ENCODE results near the gene HUNK. TPM values are rescaled to one million over a fixed set of nuclear protein-coding genes. Genes with fewer than 3 reads are reported as not detected.

Gene HUNK
- total and polyA plus RNA-seq, 2 of the 8 experiments (the other 6 are each of a cell fraction or from before 2014, with no cell fraction given), result 1.9 to 10.2 TPM

DNA sequence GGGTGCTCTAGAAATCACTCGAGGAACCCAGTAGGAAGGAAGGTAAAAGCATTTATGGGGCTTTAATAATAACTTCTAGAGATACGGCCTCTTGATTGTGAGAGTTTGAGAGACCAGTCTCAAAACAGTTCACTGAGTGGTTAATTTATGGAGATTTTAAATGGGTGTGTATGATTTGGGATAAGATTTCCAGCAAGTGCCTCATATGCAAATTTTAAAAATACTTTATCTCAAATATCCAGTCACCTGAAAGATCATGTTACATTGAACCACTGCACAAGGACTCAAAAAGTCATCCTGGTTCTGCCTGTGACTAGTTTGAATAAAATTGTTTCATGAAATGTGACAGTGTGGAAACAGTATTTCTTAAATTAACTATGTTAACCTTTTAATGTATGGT is 64.5 kb downstream of the HUNK start (continued):
- no peak for TF ChIP-seq CHD7 (IDR thresholded peaks at IDR 0.05; ENCODE audit: insufficient replicate concordance, low read length)
- TF ChIP-seq, protein P1, sequence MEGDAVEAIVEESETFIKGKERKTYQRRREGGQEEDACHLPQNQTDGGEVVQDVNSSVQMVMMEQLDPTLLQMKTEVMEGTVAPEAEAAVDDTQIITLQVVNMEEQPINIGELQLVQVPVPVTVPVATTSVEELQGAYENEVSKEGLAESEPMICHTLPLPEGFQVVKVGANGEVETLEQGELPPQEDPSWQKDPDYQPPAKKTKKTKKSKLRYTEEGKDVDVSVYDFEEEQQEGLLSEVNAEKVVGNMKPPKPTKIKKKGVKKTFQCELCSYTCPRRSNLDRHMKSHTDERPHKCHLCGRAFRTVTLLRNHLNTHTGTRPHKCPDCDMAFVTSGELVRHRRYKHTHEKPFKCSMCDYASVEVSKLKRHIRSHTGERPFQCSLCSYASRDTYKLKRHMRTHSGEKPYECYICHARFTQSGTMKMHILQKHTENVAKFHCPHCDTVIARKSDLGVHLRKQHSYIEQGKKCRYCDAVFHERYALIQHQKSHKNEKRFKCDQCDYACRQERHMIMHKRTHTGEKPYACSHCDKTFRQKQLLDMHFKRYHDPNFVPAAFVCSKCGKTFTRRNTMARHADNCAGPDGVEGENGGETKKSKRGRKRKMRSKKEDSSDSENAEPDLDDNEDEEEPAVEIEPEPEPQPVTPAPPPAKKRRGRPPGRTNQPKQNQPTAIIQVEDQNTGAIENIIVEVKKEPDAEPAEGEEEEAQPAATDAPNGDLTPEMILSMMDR (IDR thresholded peaks at IDR 0.05; ENCODE audit: control extremely low read depth in 1 of 3, insufficient read depth in 1 of 3, low read depth in 1 of 3, low read length in 3 of 3), result no peak
